Left lung (tissue), 10 donors: ENCODE measurements around the gene ATP2C1. TPM values are rescaled to one million over a fixed set of nuclear protein-coding genes. Genes with fewer than 3 reads are reported as not detected.

Experiments used
- ATAC-seq: fragments of 200-7000 bp; cut with Tn5 transposase; one replicate; pipeline ENCODE4 v1.9.1; 2020; ENCODE audit warnings: moderate library complexity
- DNase-seq, 4 donors: peaks; one replicate each; pipeline ENCODE4 v3.0.0-alpha.2; 2013 to 2020
- H3K27ac ChIP-seq, 2 donors: fragments of 200-600 bp; sonication (generic) in 1 of 2; one replicate each; pipeline versions ENCODE4 v1.5.0 to v1.8.0; 2020 to 2021
- H3K27me3 ChIP-seq, 2 donors: fragments of 200-600 bp; sonication (generic) in 1 of 2; one replicate each; pipeline versions ENCODE4 v1.5.0 to v1.8.0; 2020 to 2021
- H3K36me3 ChIP-seq, 2 donors: fragments of 200-600 bp; sonication (generic) in 1 of 2; one replicate each; pipeline versions ENCODE4 v1.5.0 to v1.8.0; 2020 to 2021
- H3K4me1 ChIP-seq, 2 donors: fragments of 200-600 bp; one replicate each; pipeline ENCODE4 v1.8.0; 2021
- H3K4me3 ChIP-seq, 2 donors: fragments of 200-600 bp; sonication (generic) in 1 of 2; one replicate each; pipeline versions ENCODE4 v1.5.0 to v1.8.0; 2020 to 2021; ENCODE audit warnings: mild to moderate bottlenecking in 1 of 2
- H3K9me3 ChIP-seq, 2 donors: fragments of 200-600 bp; sonication (generic) in 1 of 2; one replicate each; pipeline versions ENCODE4 v1.5.0 to v1.8.0; 2020 to 2021
- intact Hi-C, 2 donors: fragments of 100-400 bp; cut with DNase I; formaldehyde crosslinking; loops; one replicate each; pipeline versions ENCODE4 v1.11.2 to v1.14.2; 2022
- polyA plus RNA-seq, 6 donors: library from polyadenylated mRNA; unstranded; fragments of 120-200 nt; gene quantifications; one replicate each; pipeline ENCODE4 v1.2.1, GENCODE V29; 2013; ENCODE audit not compliant: insufficient read length in 6 of 6
- total RNA-seq, 2 donors: library from RNA; stranded (reverse); fragmentation: NEBNext Ultra II Directional; extraction: Animal tissue kit (Norgen Biotek cat#: 25700); gene quantifications; one replicate each; pipeline ENCODE4 v1.2.1, GENCODE V29; 2021
- TF ChIP-seq, protein P1 (sequence below), 2 donors: fragments of 200-600 bp; sonication (generic) in 1 of 2; IDR thresholded peaks; one replicate each; pipeline versions ENCODE4 v1.5.0 to v1.8.0; 2021; ENCODE audit warnings: antibody characterized with exemption in 2 of 2
- donor health status: DM: no; HTN: yes; CAD: no.
- donor health status: DM: no; HTN: no; CAD: no.

Gene ATP2C1
- total and polyA plus RNA-seq, 8 donors: 113 to 161 (median 130) TPM

DNA sequence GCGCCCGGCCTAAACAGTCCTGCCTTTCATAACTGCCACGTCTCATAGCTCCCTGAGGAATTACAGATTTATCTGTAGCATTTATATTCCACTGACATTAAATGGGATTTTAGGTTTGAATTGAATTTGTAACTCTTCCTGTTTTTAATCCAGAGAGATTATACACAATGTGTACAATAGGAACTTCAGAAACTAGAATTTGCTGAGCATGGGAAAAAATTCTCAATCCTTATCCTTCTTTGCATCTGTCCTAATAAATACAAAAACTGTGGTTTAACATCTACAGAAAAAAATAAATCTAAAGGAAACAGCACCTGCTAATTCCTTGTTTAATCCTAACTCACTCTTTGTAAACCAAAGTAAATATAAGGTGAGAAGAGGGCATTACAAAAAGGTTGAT, 135.0 kb downstream of the ATP2C1 start:
- Histone ChIP-seq H3K27ac (no peak overlapping the region), H3K9me3 (no peaks in the 10 kb centered on the region), H3K27me3 (no peaks in the 10 kb centered on the region), H3K4me1 (peaks cover 9 to 23% of the 10 kb centered on the region in 2 donors), H3K4me3 (no peak overlapping the region), H3K36me3 (no peaks in the 10 kb centered on the region)
- no peak for ATAC-seq
- no peak for DNase-seq
- TF ChIP-seq, protein P1, sequence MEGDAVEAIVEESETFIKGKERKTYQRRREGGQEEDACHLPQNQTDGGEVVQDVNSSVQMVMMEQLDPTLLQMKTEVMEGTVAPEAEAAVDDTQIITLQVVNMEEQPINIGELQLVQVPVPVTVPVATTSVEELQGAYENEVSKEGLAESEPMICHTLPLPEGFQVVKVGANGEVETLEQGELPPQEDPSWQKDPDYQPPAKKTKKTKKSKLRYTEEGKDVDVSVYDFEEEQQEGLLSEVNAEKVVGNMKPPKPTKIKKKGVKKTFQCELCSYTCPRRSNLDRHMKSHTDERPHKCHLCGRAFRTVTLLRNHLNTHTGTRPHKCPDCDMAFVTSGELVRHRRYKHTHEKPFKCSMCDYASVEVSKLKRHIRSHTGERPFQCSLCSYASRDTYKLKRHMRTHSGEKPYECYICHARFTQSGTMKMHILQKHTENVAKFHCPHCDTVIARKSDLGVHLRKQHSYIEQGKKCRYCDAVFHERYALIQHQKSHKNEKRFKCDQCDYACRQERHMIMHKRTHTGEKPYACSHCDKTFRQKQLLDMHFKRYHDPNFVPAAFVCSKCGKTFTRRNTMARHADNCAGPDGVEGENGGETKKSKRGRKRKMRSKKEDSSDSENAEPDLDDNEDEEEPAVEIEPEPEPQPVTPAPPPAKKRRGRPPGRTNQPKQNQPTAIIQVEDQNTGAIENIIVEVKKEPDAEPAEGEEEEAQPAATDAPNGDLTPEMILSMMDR (IDR thresholded peaks at IDR 0.05): no peak
- intact Hi-C loops: no loop called here

DNA sequence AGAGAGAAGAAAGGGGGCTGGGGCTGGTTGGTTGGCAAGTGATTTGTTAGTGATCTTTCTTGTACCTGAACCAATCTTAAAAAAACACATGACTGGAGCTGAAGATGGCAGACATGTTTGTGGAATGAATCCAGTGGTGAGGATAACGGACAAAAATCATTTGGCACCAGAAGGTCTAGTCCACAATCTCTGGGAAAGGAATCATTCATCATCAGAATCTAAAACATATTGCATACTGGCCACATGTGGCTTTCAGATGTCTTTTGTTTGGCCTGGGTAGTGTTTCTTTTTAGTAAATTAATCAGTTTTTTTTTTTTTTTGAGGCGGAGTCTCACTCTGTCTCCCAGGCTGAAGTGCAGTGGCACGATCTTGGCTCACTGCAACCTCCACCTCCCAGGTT, 137.8 kb downstream of the ATP2C1 start:
- Histone ChIP-seq H3K27me3 (no peaks in the 10 kb centered on the region), H3K4me1 (peaks cover 0 to 3% of the 10 kb centered on the region in 2 donors), H3K27ac (no peak overlapping the region), H3K9me3 (no peaks in the 10 kb centered on the region), H3K4me3 (no peak overlapping the region), H3K36me3 (no peaks in the 10 kb centered on the region)
- ATAC-seq (no peak), DNase-seq (no peak)
- intact Hi-C loops: no loop called here
- TF ChIP-seq, protein P1 (IDR thresholded peaks at IDR 0.05): no peak

DNA sequence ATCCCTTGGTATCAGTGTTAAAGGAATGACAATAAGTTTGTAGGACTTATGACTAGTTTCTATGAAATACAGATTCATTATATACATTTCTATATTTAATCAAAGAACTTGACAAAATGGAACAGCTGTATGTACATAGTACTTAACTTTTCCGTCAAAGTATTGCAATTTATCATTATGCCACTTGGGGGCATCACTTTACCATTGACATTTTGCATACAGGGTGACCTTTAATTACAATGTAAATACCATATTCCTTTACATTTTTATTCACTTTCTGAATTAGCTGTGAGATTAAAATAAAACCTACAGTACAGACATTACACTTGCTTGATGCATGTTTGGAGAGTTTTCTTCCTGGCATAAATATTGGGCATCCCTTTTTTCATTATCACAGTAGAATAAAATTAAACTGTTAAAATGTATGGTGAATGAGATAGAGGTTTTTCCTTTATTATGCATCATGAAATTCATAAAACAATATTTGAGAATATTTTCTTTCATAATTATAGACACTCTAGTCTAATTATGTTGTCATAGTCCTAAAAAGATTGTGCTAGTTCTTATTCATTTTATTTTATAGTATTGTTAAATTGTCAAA, 139.7 kb downstream of the ATP2C1 start:
- TF ChIP-seq, protein P1 (IDR thresholded peaks at IDR 0.05): peak; percentile 53 to 63
- peak in 2 of 4 donors; percentile 6 to 31 for DNase-seq
- peak; percentile 74 for ATAC-seq
- H3K27me3 ChIP-seq: no peaks in the 10 kb centered on the region
- no peaks in the 10 kb centered on the region for H3K36me3 ChIP-seq
- H3K4me1 ChIP-seq: no peaks in the 10 kb centered on the region
- no peak overlapping the region for H3K4me3 ChIP-seq
- no peak overlapping the region for H3K27ac ChIP-seq
- H3K9me3 ChIP-seq: no peaks in the 10 kb centered on the region
- intact Hi-C loops: no loop called here

DNA sequence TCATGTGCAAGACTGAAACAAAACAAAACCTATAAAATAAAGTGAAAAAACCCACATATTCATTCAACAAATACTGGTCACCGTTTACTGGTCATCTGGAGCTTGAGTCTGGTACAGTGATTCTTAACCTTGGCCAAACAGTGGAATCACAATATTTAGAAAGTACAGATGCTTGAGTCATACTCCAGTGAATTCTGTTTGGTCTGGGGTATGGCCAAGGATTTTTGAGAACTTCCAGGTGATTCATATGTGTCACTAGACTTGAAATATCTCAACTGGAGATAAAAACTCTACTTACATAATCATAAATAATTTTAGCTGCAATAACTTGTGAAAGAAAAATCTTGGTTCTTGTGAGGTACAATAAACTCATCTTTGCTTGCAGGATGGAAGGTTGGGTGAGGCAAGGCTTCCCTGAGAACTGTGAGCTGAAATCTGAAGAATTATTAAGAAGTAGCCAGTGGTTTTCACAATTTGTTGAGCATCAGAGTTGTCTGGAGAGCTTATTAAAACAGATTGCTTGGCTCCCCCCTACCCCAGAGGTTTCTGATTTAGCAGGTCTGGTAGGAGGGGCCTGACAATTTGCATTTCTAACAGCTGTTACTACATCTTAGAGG, 142.4 kb downstream of the ATP2C1 start:
- DNase-seq (no peak), ATAC-seq (peak; percentile 65)
- H3K27me3 ChIP-seq: no peaks in the 10 kb centered on the region
- no peaks in the 10 kb centered on the region for H3K4me1 ChIP-seq
- H3K9me3 ChIP-seq: no peaks in the 10 kb centered on the region
- H3K36me3 ChIP-seq: no peaks in the 10 kb centered on the region
- TF ChIP-seq, protein P1 (IDR thresholded peaks at IDR 0.05): no peak
- intact Hi-C loops: no loop called here
- no peak overlapping the region for H3K27ac ChIP-seq
- no peak overlapping the region for H3K4me3 ChIP-seq

DNA sequence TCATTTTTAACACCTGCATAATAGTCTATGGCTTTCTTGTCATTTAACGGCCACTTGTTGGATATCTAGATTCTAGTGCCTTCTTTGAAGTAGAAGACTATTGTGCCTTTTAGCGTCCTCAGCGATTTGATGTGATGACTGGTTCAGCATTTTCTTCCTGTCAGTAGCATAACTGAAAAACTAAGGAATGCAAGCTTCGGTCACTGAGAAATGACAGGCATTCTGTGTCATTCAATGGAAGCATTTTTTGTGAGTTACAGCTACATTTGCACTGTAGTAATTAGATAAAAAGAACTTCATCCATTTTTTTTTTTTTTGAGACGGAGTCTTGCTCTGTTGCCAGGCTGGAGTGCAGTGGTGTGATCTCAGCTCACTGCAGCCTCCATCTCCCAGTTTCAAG, 143.1 kb downstream of the ATP2C1 start:
- ATAC-seq: no peak
- H3K4me1 ChIP-seq: no peaks in the 10 kb centered on the region
- intact Hi-C loops: no loop called here

More for the DNA sequence above, 143.1 kb downstream of the ATP2C1 start:
- Histone ChIP-seq H3K27me3 (no peaks in the 10 kb centered on the region), H3K36me3 (no peaks in the 10 kb centered on the region), H3K27ac (no peak overlapping the region), H3K4me3 (no peak overlapping the region), H3K9me3 (no peaks in the 10 kb centered on the region)
- DNase-seq: no peak
- TF ChIP-seq, protein P1 (IDR thresholded peaks at IDR 0.05): no peak
